ENCODE results near the gene IDUA.

- TF ChIP-seq EZH2 (IDR thresholded peaks at IDR 0.05; ENCODE audit: insufficient read depth, poor library complexity, severe bottlenecking) (no peak), EZH2phosphoT487 (IDR thresholded peaks at IDR 0.05; ENCODE audit: insufficient read depth, low read depth) (no peak)
Measured at GRCh38 chr4:1017211-1017610, 30.4 kb downstream of the IDUA start.
